Mesenchymal stem cell (in vitro differentiated cells and primary cell): Measurements from ENCODE around the gene STK33.

Source experiments
- DNase-seq: peaks from one replicate; pipeline ENCODE4 v3.0.0-alpha.2; 2013
- H2AFZ ChIP-seq: one replicate; pipeline ENCODE4 v1.6.1; 2013; ENCODE audit warnings: low read depth, mild to moderate bottlenecking, control low read depth, inconsistent platforms, low read length, moderate library complexity
- H2AK5ac ChIP-seq: 2 replicates; pipeline ENCODE4 v1.6.1; 2013; ENCODE audit warnings: low read length, moderate library complexity, mild to moderate bottlenecking, inconsistent platforms; ENCODE audit not compliant: severe bottlenecking
- H2BK120ac ChIP-seq: one replicate; pipeline ENCODE4 v1.6.1; 2013; ENCODE audit warnings: low read depth, mild to moderate bottlenecking, inconsistent platforms, low read length, moderate library complexity
- H2BK12ac ChIP-seq, 2 experiments: one replicate each; pipeline ENCODE4 v1.6.1; 2013; ENCODE audit warnings: inconsistent platforms in 2 of 2, low read length in 2 of 2, mild to moderate bottlenecking in 2 of 2, moderate library complexity in 2 of 2, control low read depth in 1 of 2
- H2BK15ac ChIP-seq: one replicate; pipeline ENCODE4 v1.6.1; 2013; ENCODE audit warnings: mild to moderate bottlenecking, low read depth, inconsistent platforms; ENCODE audit not compliant: poor library complexity, severe bottlenecking
- H2BK5ac ChIP-seq: 2 replicates; pipeline ENCODE4 v1.6.1; 2013; ENCODE audit warnings: low read depth, mild to moderate bottlenecking, low read length, control low read depth, inconsistent platforms; ENCODE audit not compliant: poor library complexity, severe bottlenecking
- H3K14ac ChIP-seq, 2 experiments: one replicate each; pipeline ENCODE4 v1.6.1; 2013; ENCODE audit warnings: inconsistent platforms in 2 of 2, low read length in 2 of 2, control low read depth in 1 of 2, mild to moderate bottlenecking in 1 of 2, moderate library complexity in 1 of 2
- H3K18ac ChIP-seq, 2 experiments: one replicate each; pipeline ENCODE4 v1.6.1; 2013; ENCODE audit warnings: inconsistent platforms in 2 of 2, low read length in 2 of 2, control low read depth in 1 of 2, low read depth in 1 of 2, mild to moderate bottlenecking in 1 of 2
- H3K23ac ChIP-seq, 2 experiments: one replicate each; pipeline ENCODE4 v1.6.1; 2013; ENCODE audit warnings: inconsistent platforms in 2 of 2, low read length in 2 of 2, mild to moderate bottlenecking in 2 of 2, moderate library complexity in 2 of 2, control low read depth in 1 of 2
- H3K27ac ChIP-seq: 2 replicates; pipeline ENCODE4 v1.5.1; 2013; ENCODE audit warnings: mild to moderate bottlenecking, moderate library complexity, low read length, control low read depth, inconsistent platforms; ENCODE audit not compliant: poor library complexity, severe bottlenecking
- H3K27me3 ChIP-seq, 2 experiments: 2 replicates each; pipeline versions ENCODE4 v1.6.1 to v1.7.0; 2013; ENCODE audit warnings: low read length in 2 of 2, mild to moderate bottlenecking in 2 of 2, moderate library complexity in 2 of 2, control low read depth in 1 of 2, inconsistent platforms in 1 of 2; ENCODE audit not compliant: control insufficient read depth in 1 of 2, insufficient read depth in 1 of 2
- H3K36me3 ChIP-seq, 2 experiments: 2 replicates each; pipeline versions ENCODE4 v1.6.1 to v1.7.0; 2013; ENCODE audit warnings: low read length in 2 of 2, control low read depth in 1 of 2, inconsistent platforms in 1 of 2, low read depth in 1 of 2, mild to moderate bottlenecking in 1 of 2; ENCODE audit not compliant: insufficient read depth in 2 of 2, control insufficient read depth in 1 of 2
- H3K4ac ChIP-seq, 2 experiments: one replicate each; pipeline ENCODE4 v1.6.1; 2013; ENCODE audit warnings: inconsistent platforms in 2 of 2, low read length in 2 of 2, mild to moderate bottlenecking in 2 of 2, moderate library complexity in 2 of 2, control low read depth in 1 of 2, low read depth in 1 of 2
- H3K4me1 ChIP-seq: 2 replicates; pipeline ENCODE4 v1.6.1; 2013; ENCODE audit warnings: low read depth, low read length, control low read depth; ENCODE audit not compliant: control insufficient read depth, insufficient read depth
- H3K4me2 ChIP-seq: 2 replicates; pipeline ENCODE4 v1.6.1; 2013; ENCODE audit warnings: low read length, mild to moderate bottlenecking, inconsistent platforms; ENCODE audit not compliant: poor library complexity, severe bottlenecking
- H3K4me3 ChIP-seq, 2 experiments: 2 replicates each; pipeline versions ENCODE4 v1.5.1 to v1.7.0; 2013; ENCODE audit warnings: low read length in 2 of 2, mild to moderate bottlenecking in 2 of 2, control low read depth in 1 of 2, low read depth in 1 of 2; ENCODE audit not compliant: insufficient read depth in 1 of 2
- H3K79me1 ChIP-seq: replicated peaks from 2 replicates; pipeline ENCODE4 v1.6.1; 2013; ENCODE audit warnings: mild to moderate bottlenecking, control low read depth, low read length, inconsistent platforms; ENCODE audit not compliant: poor library complexity, severe bottlenecking
- H3K9ac ChIP-seq: 2 replicates; pipeline ENCODE4 v1.7.0; 2013; ENCODE audit warnings: mild to moderate bottlenecking, low read length, moderate library complexity
- H3K9me3 ChIP-seq: 2 replicates; pipeline ENCODE4 v1.7.0; 2013; ENCODE audit warnings: mild to moderate bottlenecking, low read length; ENCODE audit not compliant: control insufficient read depth
- H4K8ac ChIP-seq: one replicate; pipeline ENCODE4 v1.6.1; 2013; ENCODE audit warnings: inconsistent platforms, mild to moderate bottlenecking, low read length, moderate library complexity
- H4K91ac ChIP-seq: one replicate; pipeline ENCODE4 v1.6.1; 2013; ENCODE audit warnings: mild to moderate bottlenecking, low read length, inconsistent platforms
- WGBS: methylation state at CpG from one replicate; pipeline ENCODE4 v1.1.7; 2013; ENCODE audit warnings: mixed read lengths; 5-methylcytosine and 5-hydroxymethylcytosine counted together

STK33 gene

GRCh38 chr11:8442301-8442700 is 151.7 kb downstream of the STK33 start:
- 59% methylated on average over 4 of the region's 4 CpGs for WGBS

GRCh38 chr11:8440649-8441048 is 153.4 kb downstream of the STK33 start:
- no peak overlapping the region for H3K27ac ChIP-seq
- H3K9me3 ChIP-seq, result no peaks in the 10 kb centered on the region
- H3K4ac ChIP-seq, result no peak overlapping the region
- no peak overlapping the region for H2BK15ac ChIP-seq
- no peak overlapping the region for H3K4me2 ChIP-seq
- H2BK12ac ChIP-seq, result no peak overlapping the region
- H2AK5ac ChIP-seq, result no peak overlapping the region
- H4K91ac ChIP-seq, result no peak overlapping the region
- no peak overlapping the region for H3K14ac ChIP-seq
- no peak for DNase-seq
- WGBS, result 85% methylated on average over 2 of the region's 3 CpGs
- H3K79me1 ChIP-seq, result no peaks in the 10 kb centered on the region
- H3K18ac ChIP-seq, result no peak overlapping the region
- H3K23ac ChIP-seq, result no peak overlapping the region
- no peaks in the 10 kb centered on the region for H3K4me1 ChIP-seq
- H3K27me3 ChIP-seq, result no peaks in the 10 kb centered on the region
- no peak overlapping the region for H2BK5ac ChIP-seq
- H3K9ac ChIP-seq, result no peak overlapping the region
- no peak overlapping the region for H3K4me3 ChIP-seq
- no peak overlapping the region for H2BK120ac ChIP-seq
- H2AFZ ChIP-seq, result no peak overlapping the region
- H3K36me3 ChIP-seq, result no peaks in the 10 kb centered on the region
- H4K8ac ChIP-seq, result no peak overlapping the region

More at GRCh38 chr11:8442301-8442700, 151.7 kb downstream of the STK33 start:
- no peak overlapping the region for H3K4me2 ChIP-seq
- H3K14ac ChIP-seq, result no peak overlapping the region
- DNase-seq, result no peak
- no peak overlapping the region for H4K91ac ChIP-seq
- no peak overlapping the region for H3K9ac ChIP-seq
- H2BK15ac ChIP-seq, result no peak overlapping the region
- no peaks in the 10 kb centered on the region for H3K4me1 ChIP-seq
- no peak overlapping the region for H2BK120ac ChIP-seq
- H3K4ac ChIP-seq, result no peak overlapping the region
- H3K27ac ChIP-seq, result no peak overlapping the region
- no peak overlapping the region for H4K8ac ChIP-seq
- no peaks in the 10 kb centered on the region for H3K79me1 ChIP-seq
- peak overlapping the region in 1 of 2 experiments; percentile 14 for H3K23ac ChIP-seq
- H3K9me3 ChIP-seq, result no peaks in the 10 kb centered on the region
- H2AK5ac ChIP-seq, result no peak overlapping the region
- no peak overlapping the region for H2AFZ ChIP-seq
- H3K27me3 ChIP-seq, result no peaks in the 10 kb centered on the region
- H2BK5ac ChIP-seq, result no peak overlapping the region
- no peak overlapping the region for H3K18ac ChIP-seq
- H2BK12ac ChIP-seq, result no peak overlapping the region
- no peaks in the 10 kb centered on the region for H3K36me3 ChIP-seq
- no peak overlapping the region for H3K4me3 ChIP-seq

GRCh38 chr11:8429483-8429882 is 164.5 kb downstream of the STK33 start:
- H3K14ac ChIP-seq, result no peak overlapping the region
- H3K27me3 ChIP-seq, result peaks cover 0 to 2% of the 10 kb centered on the region in 2 experiments
- H3K4me1 ChIP-seq, result no peaks in the 10 kb centered on the region
- no peaks in the 10 kb centered on the region for H3K79me1 ChIP-seq
- H3K4me2 ChIP-seq, result no peak overlapping the region
- no peak overlapping the region for H2BK12ac ChIP-seq
- no peak overlapping the region for H2BK5ac ChIP-seq
- H3K36me3 ChIP-seq, result no peaks in the 10 kb centered on the region
- H3K4ac ChIP-seq, result no peak overlapping the region
- no peak overlapping the region for H3K9ac ChIP-seq
- no peak overlapping the region for H3K27ac ChIP-seq
- no peak overlapping the region for H3K4me3 ChIP-seq
- DNase-seq, result no peak
- no peak overlapping the region for H4K8ac ChIP-seq
- peaks cover 4% of the 10 kb centered on the region for H3K9me3 ChIP-seq
- H2AK5ac ChIP-seq, result no peak overlapping the region
- no peak overlapping the region for H2BK15ac ChIP-seq
- no peak overlapping the region for H2BK120ac ChIP-seq
- no peak overlapping the region for H4K91ac ChIP-seq
- no peak overlapping the region for H3K23ac ChIP-seq
- H2AFZ ChIP-seq, result no peak overlapping the region
- H3K18ac ChIP-seq, result no peak overlapping the region
- WGBS, result 78% methylated on average over 5 of the region's 5 CpGs

GRCh38 chr11:8426076-8426475 is 168.0 kb downstream of the STK33 start:
- Histone ChIP-seq H4K91ac (no peak overlapping the region), H3K36me3 (no peaks in the 10 kb centered on the region), H3K79me1 (no peaks in the 10 kb centered on the region), H2AFZ (no peak overlapping the region), H2BK120ac (no peak overlapping the region), H3K4me3 (no peak overlapping the region), H2AK5ac (no peak overlapping the region), H3K27me3 (peaks cover 0 to 2% of the 10 kb centered on the region in 2 experiments), H3K9me3 (peaks cover 4% of the 10 kb centered on the region), H3K18ac (no peak overlapping the region), H3K23ac (no peak overlapping the region), H4K8ac (no peak overlapping the region), H3K4ac (no peak overlapping the region), H3K14ac (no peak overlapping the region), H2BK15ac (no peak overlapping the region), H3K4me1 (no peaks in the 10 kb centered on the region), H2BK5ac (no peak overlapping the region), H3K27ac (no peak overlapping the region), H3K4me2 (no peak overlapping the region), H3K9ac (no peak overlapping the region), H2BK12ac (no peak overlapping the region)
- 92% methylated on average over 8 of the region's 8 CpGs for WGBS
- DNase-seq, result no peak
